Fibroblast of the aortic adventitia (primary cell): ENCODE measurements around the gene CARD10. TPM values are rescaled to one million over a fixed set of nuclear protein-coding genes. Genes with fewer than 3 reads are reported as not detected.
A peak's percentile ranks its signal among the peaks of the same experiment; 100 is the strongest.

Experiments
- DNase-seq: peaks from one replicate; pipeline ENCODE4 v3.0.0-alpha.2; 2010; ENCODE audit warnings: low read depth
- H3K4me3 ChIP-seq: 2 replicates; pipeline ENCODE4 v1.5.1; 2011; ENCODE audit warnings: low read depth, mild to moderate bottlenecking, control low read depth, low read length, moderate library complexity
- CTCF ChIP-seq: IDR thresholded peaks from 2 replicates; pipeline ENCODE4 v1.5.1; 2011; ENCODE audit warnings: mild to moderate bottlenecking, low read length, control low read depth, inconsistent platforms; ENCODE audit not compliant: insufficient read depth
- total RNA-seq: library from RNA; depleted of rRNA; stranded (reverse); fragments of >200 nt; gene quantifications from 2 replicates; pipeline ENCODE4 v1.2.3, GENCODE V29; 2012; ENCODE audit warnings: low replicate concordance

Gene CARD10
- total RNA-seq, 1 donor = 13.1 TPM

- no peak for DNase-seq
- no peak overlapping the region for H3K4me3 ChIP-seq
- TF ChIP-seq CTCF = no peak
Observed at GRCh38 chr22:37499027-37499707, 20.0 kb downstream of the CARD10 start.

- no peak for TF ChIP-seq CTCF
- no peak for DNase-seq
Observed at GRCh38 chr22:37498289-37498909, 20.8 kb downstream of the CARD10 start.

GRCh38 chr22:37497062-37497599 lies 22.1 kb downstream of the CARD10 start:
- H3K4me3 ChIP-seq = no peak overlapping the region
- peak; percentile 86 for DNase-seq

More at GRCh38 chr22:37498289-37498909, 20.8 kb downstream of the CARD10 start:
- H3K4me3 ChIP-seq = no peak overlapping the region

GRCh38 chr22:37496651-37497050 lies 22.6 kb downstream of the CARD10 start:
- no peak overlapping the region for H3K4me3 ChIP-seq
- TF ChIP-seq CTCF = no peak
- peak; percentile 22 for DNase-seq

More at GRCh38 chr22:37497062-37497599, 22.1 kb downstream of the CARD10 start:
- TF ChIP-seq CTCF = no peak

- TF ChIP-seq CTCF = no peak
- no peak overlapping the region for H3K4me3 ChIP-seq
- DNase-seq = no peak
Observed at GRCh38 chr22:37493979-37494378, 25.2 kb downstream of the CARD10 start.

GRCh38 chr22:37492428-37493344 lies 26.5 kb downstream of the CARD10 start:
- peak; percentile 53 for TF ChIP-seq CTCF
- H3K4me3 ChIP-seq = no peak overlapping the region
- peak; percentile 35 for DNase-seq
